GM21367 (cell line): ENCODE results near the gene CCDC149.
"Not testable (repeated sequence)": the region's sequence is repeated elsewhere in the genome, so short reads cannot be mapped to it uniquely, and the experiment has no call there.

ENCODE experiments used
- ATAC-seq: cut with Tn5 transposase; IDR thresholded peaks from one replicate; pipeline ENCODE4 v1.9.1; 2021; ENCODE audit not compliant: unreplicated experiment

Gene CCDC149

GRCh38 chr4:24917076-24917856 is 4.4 kb upstream of the CCDC149 start:
- ATAC-seq = no peak

- no peak for ATAC-seq
Measured at GRCh38 chr4:24915121-24915922, 2.5 kb upstream of the CCDC149 start.

GRCh38 chr4:24914460-24914859 is 1.6 kb upstream of the CCDC149 start:
- ATAC-seq = no peak

- ATAC-seq = no peak
Measured at GRCh38 chr4:24913119-24913485, 260 bp upstream of the CCDC149 start.

GRCh38 chr4:24910499-24910898 is 2.3 kb downstream of the CCDC149 start:
- ATAC-seq = no peak

- ATAC-seq = not testable (repeated sequence)
Measured at GRCh38 chr4:24909606-24910005, 3.2 kb downstream of the CCDC149 start.

- no peak for ATAC-seq
Measured at GRCh38 chr4:24897639-24898038, 15.2 kb downstream of the CCDC149 start.

GRCh38 chr4:24896977-24897376 is 15.9 kb downstream of the CCDC149 start:
- no peak for ATAC-seq

GRCh38 chr4:24896056-24896455 is 16.8 kb downstream of the CCDC149 start:
- ATAC-seq = no peak

- no peak for ATAC-seq
Measured at GRCh38 chr4:24895461-24895860, 17.4 kb downstream of the CCDC149 start.

- no peak for ATAC-seq
Measured at GRCh38 chr4:24894846-24895245, 18.0 kb downstream of the CCDC149 start.

- no peak for ATAC-seq
Measured at GRCh38 chr4:24894243-24894642, 18.6 kb downstream of the CCDC149 start.

GRCh38 chr4:24892778-24893177 is 20.1 kb downstream of the CCDC149 start:
- no peak for ATAC-seq

- ATAC-seq = no peak
Measured at GRCh38 chr4:24892278-24892677, 20.6 kb downstream of the CCDC149 start.

GRCh38 chr4:24890561-24891126 is 22.2 kb downstream of the CCDC149 start:
- ATAC-seq = no peak

- ATAC-seq = no peak
Measured at GRCh38 chr4:24889991-24890390, 22.9 kb downstream of the CCDC149 start.

- ATAC-seq = no peak
Measured at GRCh38 chr4:24888475-24889344, 24.1 kb downstream of the CCDC149 start.

GRCh38 chr4:24887881-24888430 is 24.9 kb downstream of the CCDC149 start:
- no peak for ATAC-seq

- ATAC-seq = no peak
Measured at GRCh38 chr4:24886596-24886995, 26.2 kb downstream of the CCDC149 start.

GRCh38 chr4:24885342-24885741 is 27.5 kb downstream of the CCDC149 start:
- no peak for ATAC-seq

GRCh38 chr4:24884902-24885301 is 27.9 kb downstream of the CCDC149 start:
- ATAC-seq = no peak
